Transverse colon (tissue), 4 donors: ENCODE measurements around the gene TCN1.

Source experiments
- POLR2A ChIP-seq: fragments of 450-650 bp; IDR thresholded peaks from one replicate; pipeline ENCODE4 v1.6.1; 2016; ENCODE audit warnings: antibody characterized with exemption, mild to moderate bottlenecking, moderate library complexity
- POLR2AphosphoS5 ChIP-seq, 3 donors: sonication (generic); formaldehyde crosslinking; IDR thresholded peaks; one replicate each; pipeline ENCODE4 v1.6.1; 2016; ENCODE audit warnings: antibody characterized with exemption in 3 of 3
- TF ChIP-seq, protein P1 (sequence below), 5 experiments: fragments of 200-600 bp in 3 of 5; fragments of 450-650 bp in 2 of 5; sonication (generic) in 3 of 5; IDR thresholded peaks; 1 replicate in 2 of 5; 2 replicates in 3 of 5; pipeline ENCODE4 v1.5.1; 2016 to 2017; ENCODE audit warnings: antibody characterized with exemption in 5 of 5, inconsistent platforms in 3 of 5, mild to moderate bottlenecking in 2 of 5, moderate library complexity in 1 of 5

DNA sequence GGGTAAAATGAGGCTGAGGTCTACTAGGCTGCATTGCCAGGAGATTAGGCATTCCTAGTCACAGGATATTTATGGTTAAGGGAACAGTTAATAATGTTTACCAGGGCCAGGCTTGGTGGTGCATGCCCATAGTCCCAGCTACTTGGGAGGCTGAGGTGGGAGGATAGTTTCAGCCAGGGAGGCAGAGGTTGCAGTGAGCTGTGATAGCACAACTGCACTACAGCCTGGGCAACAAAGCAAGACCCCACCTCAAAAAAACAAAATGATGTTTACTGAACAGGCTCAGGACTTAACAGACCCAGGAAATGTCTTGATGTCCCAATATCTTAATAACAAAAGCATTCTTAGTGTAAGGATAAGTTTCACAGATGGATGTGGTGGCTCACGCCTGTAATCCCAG is 52.9 kb downstream of the TCN1 start:
- TF ChIP-seq POLR2A, result no peak
- TF ChIP-seq, protein P1, sequence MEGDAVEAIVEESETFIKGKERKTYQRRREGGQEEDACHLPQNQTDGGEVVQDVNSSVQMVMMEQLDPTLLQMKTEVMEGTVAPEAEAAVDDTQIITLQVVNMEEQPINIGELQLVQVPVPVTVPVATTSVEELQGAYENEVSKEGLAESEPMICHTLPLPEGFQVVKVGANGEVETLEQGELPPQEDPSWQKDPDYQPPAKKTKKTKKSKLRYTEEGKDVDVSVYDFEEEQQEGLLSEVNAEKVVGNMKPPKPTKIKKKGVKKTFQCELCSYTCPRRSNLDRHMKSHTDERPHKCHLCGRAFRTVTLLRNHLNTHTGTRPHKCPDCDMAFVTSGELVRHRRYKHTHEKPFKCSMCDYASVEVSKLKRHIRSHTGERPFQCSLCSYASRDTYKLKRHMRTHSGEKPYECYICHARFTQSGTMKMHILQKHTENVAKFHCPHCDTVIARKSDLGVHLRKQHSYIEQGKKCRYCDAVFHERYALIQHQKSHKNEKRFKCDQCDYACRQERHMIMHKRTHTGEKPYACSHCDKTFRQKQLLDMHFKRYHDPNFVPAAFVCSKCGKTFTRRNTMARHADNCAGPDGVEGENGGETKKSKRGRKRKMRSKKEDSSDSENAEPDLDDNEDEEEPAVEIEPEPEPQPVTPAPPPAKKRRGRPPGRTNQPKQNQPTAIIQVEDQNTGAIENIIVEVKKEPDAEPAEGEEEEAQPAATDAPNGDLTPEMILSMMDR (IDR thresholded peaks at IDR 0.05), result no peak
- TF ChIP-seq POLR2AphosphoS5 (IDR thresholded peaks at IDR 0.05), result no peak
